Measurements from ENCODE around the gene CDK17.
"Not testable (repeated sequence)": the region's sequence is repeated elsewhere in the genome, so short reads cannot be mapped to it uniquely, and the experiment has no call there.

Gene CDK17

GRCh38 chr12:96417688-96418087 lies 17.4 kb upstream of the CDK17 start:
- not testable (repeated sequence) for DNase-seq

GRCh38 chr12:96416033-96416799 lies 16.0 kb upstream of the CDK17 start:
- DNase-seq = no peak

DNA sequence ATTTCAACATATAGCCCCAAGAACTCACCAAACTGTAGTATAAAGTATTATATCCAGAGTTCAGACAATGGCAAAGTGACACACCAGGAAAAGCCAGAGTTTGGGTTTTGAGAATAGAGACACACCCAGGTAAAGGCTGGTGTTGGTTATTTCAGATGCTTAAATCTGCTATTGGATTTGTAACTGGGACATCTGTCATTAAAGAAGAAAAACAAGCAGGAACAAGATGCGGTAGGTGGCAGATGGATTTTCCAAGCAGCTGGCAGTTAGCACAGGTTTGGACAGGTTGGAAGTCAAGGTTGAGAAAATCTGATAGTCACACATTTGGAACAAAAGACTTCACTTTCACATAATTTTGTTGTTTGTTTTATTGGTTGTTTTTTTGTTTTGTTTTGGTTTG lies 14.4 kb upstream of the CDK17 start:
- DNase-seq = no peak

DNA sequence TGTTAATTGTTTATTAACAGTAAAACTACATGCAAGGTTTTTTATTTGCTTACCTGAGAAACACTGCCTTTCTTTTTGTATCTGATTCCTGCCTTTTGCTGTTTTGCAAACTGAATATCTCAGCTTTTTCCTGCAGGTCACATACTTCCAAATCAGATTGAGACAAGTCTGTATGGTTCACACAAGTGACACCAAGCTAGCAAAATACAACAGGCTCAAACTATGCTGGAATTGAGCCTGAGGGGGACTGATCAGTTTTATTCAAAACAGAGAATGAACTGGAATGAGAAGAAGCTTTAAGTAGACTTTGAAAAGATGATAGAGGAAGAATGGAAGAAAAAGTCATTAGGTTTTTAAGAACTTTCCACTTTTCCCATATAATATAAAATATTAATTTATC lies 12.2 kb upstream of the CDK17 start:
- no peak for DNase-seq

DNA sequence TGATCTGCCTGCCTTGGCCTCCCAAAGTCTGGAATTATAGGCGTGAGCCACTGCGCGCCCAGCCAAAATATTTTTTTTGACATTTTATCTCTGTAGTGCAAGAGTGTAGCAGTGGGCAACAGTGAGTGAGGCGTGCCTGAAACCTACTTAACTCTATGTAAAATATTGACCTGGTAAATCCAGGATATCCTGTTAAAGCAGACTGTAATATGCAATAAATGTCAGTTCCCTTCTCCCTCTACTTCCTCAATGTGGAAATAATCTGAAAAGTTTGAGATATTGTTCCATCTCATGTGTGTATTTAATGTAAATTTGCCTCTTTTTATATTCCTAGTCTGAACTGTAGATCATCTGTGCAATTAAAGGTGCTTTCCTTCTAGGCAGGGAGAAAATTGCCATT lies 9.5 kb upstream of the CDK17 start:
- DNase-seq = no peak

- DNase-seq = no peak
These were observed 8.8 kb upstream of the CDK17 start for GRCh38 chr12:96408993-96409392.

DNA sequence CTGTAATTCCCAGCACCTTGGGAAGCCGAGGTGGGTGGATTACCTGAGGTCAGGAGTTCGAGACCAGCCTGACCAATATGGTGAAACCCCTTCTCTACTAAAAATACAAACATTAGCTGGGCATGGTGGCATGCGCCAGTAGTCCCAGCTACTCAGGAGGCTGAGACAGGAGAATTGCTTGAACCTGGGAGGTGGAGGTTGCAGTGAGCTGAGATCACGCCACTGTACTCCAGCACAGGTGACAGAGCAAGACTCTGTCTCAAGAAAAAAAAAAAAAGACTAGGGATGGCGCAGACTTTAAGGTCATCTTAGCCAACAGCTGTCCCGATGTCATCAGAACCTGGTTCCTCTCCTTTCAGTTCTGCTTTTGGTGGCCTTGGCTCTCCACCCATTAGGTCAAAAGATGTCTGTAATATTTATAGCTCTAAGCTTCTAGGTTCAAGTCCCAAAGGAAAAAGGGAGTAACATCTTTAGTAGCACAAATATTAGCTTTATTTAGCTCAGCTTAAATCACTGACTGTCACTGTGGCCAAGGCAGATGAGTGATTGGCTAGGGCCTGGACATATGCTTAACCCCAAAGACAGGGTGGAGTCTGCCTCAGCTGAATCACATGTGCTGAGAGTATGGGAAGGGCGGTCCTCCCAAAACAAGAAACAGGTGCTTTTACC lies 7.3 kb upstream of the CDK17 start:
- DNase-seq = not testable (repeated sequence)

DNA sequence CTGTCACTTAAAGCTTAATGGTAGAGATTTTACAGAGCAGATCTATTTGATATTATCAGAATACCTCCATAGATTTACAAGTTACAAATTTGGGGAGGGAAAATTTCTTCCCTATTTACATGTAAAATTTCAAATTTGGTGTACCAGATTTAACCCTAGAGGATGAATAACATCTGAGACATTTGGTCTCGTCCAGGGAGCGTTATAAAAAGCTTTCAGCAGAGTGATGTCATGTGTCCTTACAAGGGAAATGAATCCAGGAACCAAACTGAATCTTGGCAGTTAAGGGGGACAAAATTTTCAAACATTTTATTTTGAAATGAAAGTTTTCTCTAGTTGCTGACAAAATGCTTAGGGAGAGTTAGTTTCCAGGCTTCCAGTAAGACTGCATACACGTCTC lies 4.5 kb upstream of the CDK17 start:
- no peak for DNase-seq

DNA sequence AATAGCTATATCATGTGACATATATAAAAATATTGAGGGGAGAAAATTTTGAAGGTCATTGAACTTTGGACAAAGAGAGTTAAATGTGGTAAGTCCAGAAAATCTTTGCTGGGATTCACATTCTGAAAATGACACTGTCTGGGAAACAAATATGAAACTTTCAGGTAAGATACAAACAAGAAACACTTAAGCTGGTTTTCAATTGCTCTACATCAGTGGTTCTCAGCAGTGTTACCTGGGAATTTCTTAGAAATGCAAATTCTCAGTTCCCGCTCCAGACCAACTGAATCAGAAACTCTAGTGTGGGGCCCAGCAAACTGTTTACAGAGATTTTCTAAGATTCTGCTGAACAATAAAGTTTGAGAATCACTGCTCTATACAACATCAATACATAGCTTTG lies 3.6 kb upstream of the CDK17 start:
- no peak for DNase-seq

- not testable (repeated sequence) for DNase-seq
These were observed 2.3 kb upstream of the CDK17 start for GRCh38 chr12:96402522-96402921.

- no peak for DNase-seq
These were observed 1.8 kb upstream of the CDK17 start for GRCh38 chr12:96402061-96402460.

DNA sequence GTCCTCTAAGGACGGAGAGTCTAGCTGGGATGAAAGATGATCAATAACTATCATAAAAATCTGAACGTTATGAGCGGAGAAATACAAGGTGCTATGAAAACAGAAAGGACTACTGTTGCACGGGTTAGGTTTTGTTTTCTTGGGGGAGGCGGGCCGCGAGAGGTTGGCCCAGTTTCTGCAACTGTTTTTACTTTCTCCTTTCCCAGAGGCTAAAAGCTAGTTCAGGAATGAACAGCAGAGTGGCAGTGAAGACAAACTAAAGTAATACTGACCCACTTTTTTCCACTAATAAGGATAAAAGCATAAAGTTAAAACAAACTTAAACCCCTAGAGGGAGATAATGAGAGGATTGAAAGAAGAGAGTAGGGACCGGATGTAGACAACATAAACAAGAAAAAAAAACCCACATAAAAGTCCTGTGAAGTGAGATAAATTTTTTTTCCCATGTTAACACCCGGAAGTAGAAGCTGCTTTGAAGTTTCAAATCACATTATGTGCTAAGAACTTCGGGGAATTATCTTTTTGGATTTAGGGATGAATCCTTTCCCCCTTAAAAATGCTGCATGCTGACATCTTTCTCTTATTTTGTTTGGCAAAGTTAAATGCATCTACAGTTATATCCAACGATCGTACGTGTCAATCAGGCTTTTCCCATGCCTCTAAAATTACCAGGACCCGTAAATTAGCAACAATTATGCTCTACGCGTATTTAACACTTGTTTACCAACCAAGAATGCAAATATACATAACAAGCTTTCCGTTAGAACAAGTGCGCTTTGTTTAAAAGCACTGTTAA lies 1.0 kb upstream of the CDK17 start:
- DNase-seq = no peak

DNA sequence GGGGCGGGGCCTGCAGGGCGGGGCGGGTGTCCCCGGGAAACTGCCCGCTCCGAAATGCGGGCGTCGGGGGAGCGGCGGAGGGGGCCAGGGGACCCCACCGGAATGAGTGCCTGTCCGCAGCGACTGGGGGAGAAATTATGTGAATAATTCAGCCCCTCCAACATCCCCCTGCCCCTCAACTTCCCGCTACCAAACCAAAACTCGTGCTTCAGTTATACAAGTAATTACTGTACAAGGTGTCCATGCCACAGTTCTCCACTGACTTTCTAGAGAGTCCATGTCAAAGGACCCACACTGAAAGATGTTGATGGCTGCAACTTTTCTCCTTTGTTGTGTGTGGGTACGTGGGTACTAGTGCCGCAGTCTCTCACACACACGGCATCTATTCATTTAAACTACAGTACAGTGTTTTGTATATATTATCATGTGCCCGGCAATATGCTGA lies 414 bp upstream of the CDK17 start:
- no peak for DNase-seq

DNA sequence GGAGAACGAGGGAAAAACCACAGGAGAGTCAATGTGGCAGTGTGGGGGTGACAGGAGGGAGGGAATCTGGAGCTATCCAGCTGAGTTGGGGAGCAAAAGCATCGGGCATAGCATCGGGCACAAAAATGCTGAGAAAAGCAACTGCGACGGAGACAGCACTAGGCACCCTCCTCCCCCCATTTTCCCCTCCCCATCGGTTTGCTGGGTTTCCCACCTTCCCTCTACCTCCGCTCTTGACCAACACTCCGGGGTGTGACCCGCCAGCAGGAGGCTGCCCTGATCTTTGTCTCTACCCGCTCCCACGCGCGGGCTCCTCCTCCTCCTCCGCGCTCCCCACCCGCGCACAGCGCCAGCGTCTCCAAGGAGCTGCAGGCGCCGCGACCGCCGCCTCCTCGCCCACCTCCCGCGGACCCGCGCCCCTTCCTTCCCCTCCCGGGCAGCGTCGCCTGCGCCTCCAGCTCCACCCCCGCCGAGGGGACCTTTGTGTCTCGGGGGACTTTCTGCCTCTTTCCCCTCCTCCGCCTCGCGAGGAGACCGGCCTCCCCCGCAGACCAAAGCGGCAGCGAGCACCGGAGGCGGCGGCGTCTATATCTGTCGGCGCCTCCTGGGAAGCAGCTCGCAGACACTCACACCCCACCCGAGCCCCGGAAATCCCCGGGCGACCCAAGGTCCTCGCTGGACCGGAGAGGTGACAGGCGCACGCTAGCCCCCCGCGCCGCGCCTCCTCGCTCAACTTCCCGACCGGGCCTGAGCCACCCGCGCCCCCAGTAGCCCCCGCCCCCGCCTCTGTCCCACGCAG lies 920 bp downstream of the CDK17 start:
- DNase-seq = peak; percentile 90

GRCh38 chr12:96398424-96399119 lies 1.7 kb downstream of the CDK17 start:
- no peak for DNase-seq

DNA sequence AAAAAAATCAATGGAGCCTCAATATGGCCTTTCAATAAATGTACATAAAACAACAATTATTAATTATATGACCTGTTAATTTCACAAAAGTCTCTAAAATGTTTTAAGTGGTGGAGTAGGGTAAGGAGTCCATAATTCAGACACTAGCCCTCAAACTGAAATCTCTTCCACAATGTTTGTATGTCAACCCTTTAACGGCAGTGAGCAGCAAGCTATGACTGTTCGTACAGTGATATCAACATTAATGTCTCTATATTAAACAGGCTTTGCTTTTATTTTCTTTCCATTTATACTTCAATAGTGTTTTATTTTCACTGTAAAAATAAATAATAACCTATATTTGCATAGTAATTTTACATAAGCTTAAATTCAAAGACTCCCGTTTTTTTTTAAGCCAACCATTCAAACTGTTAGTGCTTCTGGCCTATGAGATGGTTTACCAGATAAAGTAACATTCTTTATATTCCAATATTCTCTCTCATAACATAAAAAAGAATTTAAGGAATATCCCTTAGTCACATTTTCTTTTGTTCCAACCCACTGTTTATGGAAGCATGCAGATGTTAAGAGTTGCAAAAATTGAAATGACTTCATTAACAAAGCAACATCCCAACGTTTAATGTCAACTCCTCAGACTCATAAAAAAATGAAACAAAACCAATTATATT lies 2.3 kb downstream of the CDK17 start:
- DNase-seq = no peak

DNA sequence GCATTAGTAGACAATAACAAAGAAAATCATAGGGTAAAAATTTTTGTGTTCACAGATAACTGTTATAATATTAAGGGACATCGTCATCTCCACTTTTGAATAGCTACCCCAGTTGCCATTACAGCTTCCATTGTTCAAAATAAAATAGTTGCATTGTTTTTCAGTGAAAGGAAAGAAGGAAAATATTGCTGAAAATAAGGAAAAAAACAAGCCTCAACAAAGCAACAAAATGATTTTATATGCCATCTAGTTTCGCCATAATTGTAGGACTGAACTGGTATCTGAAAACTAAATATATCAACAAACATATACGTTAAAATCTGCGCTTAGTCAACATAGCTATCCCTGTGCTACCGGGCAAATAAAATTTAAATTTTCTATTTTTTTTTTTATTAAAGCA lies 3.3 kb downstream of the CDK17 start:
- DNase-seq = no peak

DNA sequence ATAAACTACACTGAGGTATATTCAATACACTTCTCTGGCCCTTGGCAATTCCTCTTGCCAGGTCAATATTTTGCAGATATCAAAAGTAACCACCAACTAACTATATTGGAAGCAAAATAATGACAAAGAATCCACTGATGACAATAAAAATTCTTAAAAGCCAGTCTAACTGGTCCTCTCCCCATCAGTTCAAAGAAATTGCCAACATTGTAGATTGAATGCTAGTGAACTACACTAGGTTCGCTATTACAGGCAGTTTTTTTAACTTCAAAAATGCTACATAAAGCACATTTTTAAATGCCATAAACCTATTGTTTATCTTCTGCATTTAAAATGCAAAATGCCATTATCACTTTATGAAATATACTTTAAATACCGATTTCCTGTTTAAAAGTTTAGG lies 4.0 kb downstream of the CDK17 start:
- no peak for DNase-seq

DNA sequence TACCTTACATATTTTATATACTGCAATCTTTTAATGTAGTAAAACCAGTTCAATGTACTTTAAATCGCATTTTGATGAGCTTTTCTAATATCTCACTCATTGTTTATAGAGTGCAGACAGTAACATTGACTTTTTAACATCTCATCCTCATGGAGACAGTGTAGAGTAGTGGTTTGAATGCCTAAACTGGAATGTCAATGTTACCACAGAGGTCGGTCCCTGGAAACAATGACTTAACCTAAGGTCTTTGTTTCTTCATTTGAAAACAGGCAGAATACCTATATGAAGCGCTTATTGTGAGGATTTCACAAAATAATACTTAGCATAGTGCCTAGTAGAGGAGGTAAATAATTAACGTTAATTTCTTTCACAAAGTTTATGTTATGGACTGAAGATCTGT lies 5.0 kb downstream of the CDK17 start:
- DNase-seq = no peak

DNA sequence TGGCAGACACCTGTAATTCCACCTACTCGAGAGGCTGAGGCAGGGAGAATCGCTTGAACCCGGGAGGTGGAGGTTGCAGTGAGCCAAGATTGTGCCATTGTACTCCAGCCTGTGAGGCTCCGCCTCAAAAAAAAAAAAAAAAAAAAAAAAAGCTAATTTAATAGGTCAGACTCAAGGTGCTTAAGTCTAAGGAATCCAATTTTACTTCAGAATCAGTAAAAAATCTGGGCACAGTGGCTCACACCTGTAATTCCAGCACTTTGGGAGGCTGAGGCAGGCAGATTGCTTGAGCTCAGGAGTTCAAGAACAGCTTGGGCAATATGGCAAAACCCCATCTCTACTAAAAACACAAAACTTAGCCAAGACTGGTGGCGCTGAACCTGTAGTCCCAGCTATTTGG lies 7.0 kb downstream of the CDK17 start:
- not testable (repeated sequence) for DNase-seq

DNA sequence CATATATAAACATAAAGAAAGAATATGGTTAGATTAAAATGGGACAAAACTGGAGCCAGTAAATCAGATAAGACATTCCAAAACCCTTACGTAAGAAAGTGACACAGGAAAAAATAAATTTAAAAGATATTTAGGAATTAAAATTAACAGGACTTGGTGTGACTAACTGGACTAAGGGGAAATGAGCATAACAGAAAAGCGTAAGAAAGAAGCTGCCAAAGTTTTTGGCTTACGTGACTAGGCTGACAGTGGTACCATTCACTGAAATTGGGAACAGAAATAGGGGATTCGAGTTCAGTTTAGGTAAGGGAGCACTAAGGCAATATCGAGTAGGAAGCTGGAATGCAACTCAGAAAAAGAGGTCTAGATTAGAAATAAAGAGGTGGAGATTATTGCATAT lies 7.8 kb downstream of the CDK17 start:
- DNase-seq = no peak

GRCh38 chr12:96387981-96388380 lies 12.3 kb downstream of the CDK17 start:
- DNase-seq = no peak
